ENCODE measurements around the gene CAPRIN1.

CAPRIN1 gene

DNA sequence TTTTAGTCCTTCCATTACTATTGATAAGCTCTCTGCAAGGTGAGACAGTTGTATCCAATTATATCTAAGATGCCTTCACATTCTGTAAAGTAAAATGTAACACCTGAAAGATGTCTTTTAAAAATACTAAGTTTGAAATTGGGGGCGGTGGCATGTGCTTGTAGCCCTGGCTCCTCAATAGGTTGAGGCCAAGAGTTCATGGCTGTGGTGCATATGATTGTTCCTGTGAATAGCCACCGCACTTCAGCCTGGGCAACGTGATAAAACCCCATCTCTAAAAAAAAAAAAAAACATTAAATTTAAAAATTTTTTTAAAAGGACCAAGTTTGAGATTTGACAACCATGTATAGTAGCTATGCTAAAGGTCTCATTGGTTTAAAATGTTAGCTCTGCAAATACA, 20.5 kb downstream of the CAPRIN1 start:
- no peak for TF ChIP-seq EZH2phosphoT487 (IDR thresholded peaks at IDR 0.05; ENCODE audit: low read depth)
- TF ChIP-seq, protein P1, sequence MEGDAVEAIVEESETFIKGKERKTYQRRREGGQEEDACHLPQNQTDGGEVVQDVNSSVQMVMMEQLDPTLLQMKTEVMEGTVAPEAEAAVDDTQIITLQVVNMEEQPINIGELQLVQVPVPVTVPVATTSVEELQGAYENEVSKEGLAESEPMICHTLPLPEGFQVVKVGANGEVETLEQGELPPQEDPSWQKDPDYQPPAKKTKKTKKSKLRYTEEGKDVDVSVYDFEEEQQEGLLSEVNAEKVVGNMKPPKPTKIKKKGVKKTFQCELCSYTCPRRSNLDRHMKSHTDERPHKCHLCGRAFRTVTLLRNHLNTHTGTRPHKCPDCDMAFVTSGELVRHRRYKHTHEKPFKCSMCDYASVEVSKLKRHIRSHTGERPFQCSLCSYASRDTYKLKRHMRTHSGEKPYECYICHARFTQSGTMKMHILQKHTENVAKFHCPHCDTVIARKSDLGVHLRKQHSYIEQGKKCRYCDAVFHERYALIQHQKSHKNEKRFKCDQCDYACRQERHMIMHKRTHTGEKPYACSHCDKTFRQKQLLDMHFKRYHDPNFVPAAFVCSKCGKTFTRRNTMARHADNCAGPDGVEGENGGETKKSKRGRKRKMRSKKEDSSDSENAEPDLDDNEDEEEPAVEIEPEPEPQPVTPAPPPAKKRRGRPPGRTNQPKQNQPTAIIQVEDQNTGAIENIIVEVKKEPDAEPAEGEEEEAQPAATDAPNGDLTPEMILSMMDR (IDR thresholded peaks at IDR 0.05; ENCODE audit: low read depth, low read length) = no peak
- no peak overlapping the region for H3K4me2 ChIP-seq (ENCODE audit: low read length)
- no peak overlapping the region for H3K27ac ChIP-seq (ENCODE audit: low read length)
- H3K27me3 ChIP-seq (ENCODE audit: low read depth, low read length) = no peaks in the 10 kb centered on the region
- peaks cover 62% of the 10 kb centered on the region for H4K20me1 ChIP-seq (ENCODE audit: insufficient read depth, low read length)
- no peaks in the 10 kb centered on the region for H3K9me3 ChIP-seq (ENCODE audit: insufficient read depth, low read length)
- H3K4me1 ChIP-seq (ENCODE audit: low read length) = peaks cover 16% of the 10 kb centered on the region
- no peak overlapping the region for H2AFZ ChIP-seq (ENCODE audit: low read depth, low read length)
- H3K36me3 ChIP-seq (replicated peaks; ENCODE audit: low read depth, low read length) = peaks cover 44% of the 10 kb centered on the region
- H3K79me2 ChIP-seq (ENCODE audit: low read length) = peaks cover 99% of the 10 kb centered on the region
- H3K4me3 ChIP-seq (ENCODE audit: low read length) = no peak overlapping the region
- no peak overlapping the region for H3K9ac ChIP-seq (ENCODE audit: low read length)

DNA sequence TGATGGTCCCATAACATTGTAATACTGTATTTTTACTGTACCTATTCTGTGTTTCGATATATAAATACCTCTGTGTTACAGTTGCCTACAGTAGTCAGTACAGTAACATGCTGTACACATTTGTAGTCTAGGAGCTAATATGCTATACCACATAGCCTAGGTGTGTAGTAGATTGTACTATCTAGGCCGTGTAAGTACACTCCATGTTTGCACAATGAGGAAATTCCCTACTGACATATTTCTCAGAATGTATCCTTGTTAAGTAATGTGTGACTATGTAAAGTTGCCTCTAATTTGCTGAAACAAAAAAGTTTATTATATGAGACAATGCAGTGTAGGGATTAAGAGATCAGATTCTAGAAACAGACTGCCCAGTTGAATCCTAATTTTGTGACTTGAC, 21.3 kb downstream of the CAPRIN1 start:
- no peak overlapping the region for H3K9ac ChIP-seq (ENCODE audit: low read length)
- H3K9me3 ChIP-seq (ENCODE audit: insufficient read depth, low read length) = no peaks in the 10 kb centered on the region
- TF ChIP-seq EZH2phosphoT487 (IDR thresholded peaks at IDR 0.05; ENCODE audit: low read depth) = no peak
- TF ChIP-seq, protein P1 (IDR thresholded peaks at IDR 0.05; ENCODE audit: low read depth, low read length) = no peak
- no peak overlapping the region for H3K27ac ChIP-seq (ENCODE audit: low read length)
- H3K4me2 ChIP-seq (ENCODE audit: low read length) = no peak overlapping the region
- peaks cover 55% of the 10 kb centered on the region for H4K20me1 ChIP-seq (ENCODE audit: insufficient read depth, low read length)
- no peak overlapping the region for H3K4me3 ChIP-seq (ENCODE audit: low read length)
- peaks cover 52% of the 10 kb centered on the region for H3K36me3 ChIP-seq (replicated peaks; ENCODE audit: low read depth, low read length)
- H3K4me1 ChIP-seq (ENCODE audit: low read length) = peaks cover 8% of the 10 kb centered on the region
- H3K27me3 ChIP-seq (ENCODE audit: low read depth, low read length) = no peaks in the 10 kb centered on the region
- H2AFZ ChIP-seq (ENCODE audit: low read depth, low read length) = no peak overlapping the region
- H3K79me2 ChIP-seq (ENCODE audit: low read length) = peaks cover 98% of the 10 kb centered on the region

DNA sequence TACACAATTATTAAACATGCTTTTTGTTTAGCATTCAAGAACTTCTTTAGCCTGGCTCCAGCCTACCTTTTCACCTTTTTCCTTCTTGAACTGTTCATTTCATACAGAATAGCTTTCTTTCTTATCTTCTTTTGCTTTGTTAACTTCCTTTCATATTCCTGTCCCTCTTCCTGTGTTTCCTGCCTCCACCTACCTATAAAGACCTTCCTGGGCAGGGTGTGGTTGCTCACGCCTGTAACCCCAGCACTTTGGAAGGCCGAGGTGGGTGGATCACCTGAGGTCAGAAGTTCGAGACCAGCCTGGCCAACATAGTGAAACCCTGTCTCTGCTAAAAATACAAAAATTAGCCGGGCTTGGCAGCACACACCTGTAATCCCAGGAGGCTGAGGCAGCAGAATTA, 22.9 kb downstream of the CAPRIN1 start:
- no peak overlapping the region for H3K27ac ChIP-seq (ENCODE audit: low read length)
- peaks cover 49% of the 10 kb centered on the region for H4K20me1 ChIP-seq (ENCODE audit: insufficient read depth, low read length)
- no peak overlapping the region for H3K4me2 ChIP-seq (ENCODE audit: low read length)
- H3K27me3 ChIP-seq (ENCODE audit: low read depth, low read length) = no peaks in the 10 kb centered on the region
- peaks cover 98% of the 10 kb centered on the region for H3K79me2 ChIP-seq (ENCODE audit: low read length)
- H3K4me3 ChIP-seq (ENCODE audit: low read length) = no peak overlapping the region
- no peaks in the 10 kb centered on the region for H3K9me3 ChIP-seq (ENCODE audit: insufficient read depth, low read length)
- no peak overlapping the region for H2AFZ ChIP-seq (ENCODE audit: low read depth, low read length)
- no peaks in the 10 kb centered on the region for H3K4me1 ChIP-seq (ENCODE audit: low read length)
- TF ChIP-seq, protein P1 (IDR thresholded peaks at IDR 0.05; ENCODE audit: low read depth, low read length) = no peak
- TF ChIP-seq EZH2phosphoT487 (IDR thresholded peaks at IDR 0.05; ENCODE audit: low read depth) = no peak
- H3K9ac ChIP-seq (ENCODE audit: low read length) = no peak overlapping the region
- peaks cover 67% of the 10 kb centered on the region for H3K36me3 ChIP-seq (replicated peaks; ENCODE audit: low read depth, low read length)

DNA sequence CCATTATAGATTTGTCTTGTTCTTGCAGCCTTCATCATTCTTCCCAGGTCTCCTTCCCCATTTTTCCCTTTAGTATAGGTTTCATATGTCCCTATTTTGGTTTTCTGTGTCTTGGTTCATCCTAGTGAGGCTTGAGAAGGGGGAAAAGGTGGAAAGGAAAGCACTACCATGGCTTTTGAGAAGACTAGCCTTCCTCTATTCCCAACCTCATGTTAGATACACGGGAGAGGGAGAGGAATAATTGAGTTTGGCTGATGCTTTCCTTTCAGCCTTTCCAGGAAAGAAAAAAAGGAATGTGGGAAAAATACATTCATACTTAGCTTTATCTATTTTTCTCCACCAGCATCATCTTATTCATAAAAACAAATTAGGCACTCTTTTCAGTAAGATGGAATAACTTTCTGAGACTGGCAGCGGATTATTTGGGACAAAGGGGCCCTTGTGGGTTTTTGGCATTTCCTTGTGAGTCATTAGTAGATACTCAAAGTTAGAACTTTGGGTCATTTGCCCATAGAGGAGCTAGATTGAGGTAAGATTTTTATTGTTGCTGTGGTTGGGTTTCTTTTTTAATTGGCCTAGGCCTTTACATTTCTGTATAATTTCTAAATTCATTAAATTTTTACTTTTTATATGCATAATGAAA, 23.8 kb downstream of the CAPRIN1 start:
- H3K27ac ChIP-seq (ENCODE audit: low read length) = no peak overlapping the region
- no peak overlapping the region for H3K4me2 ChIP-seq (ENCODE audit: low read length)
- H3K9ac ChIP-seq (ENCODE audit: low read length) = no peak overlapping the region
- H2AFZ ChIP-seq (ENCODE audit: low read depth, low read length) = no peak overlapping the region
- peaks cover 94% of the 10 kb centered on the region for H3K79me2 ChIP-seq (ENCODE audit: low read length)
- peaks cover 71% of the 10 kb centered on the region for H3K36me3 ChIP-seq (replicated peaks; ENCODE audit: low read depth, low read length)
- H3K9me3 ChIP-seq (ENCODE audit: insufficient read depth, low read length) = no peaks in the 10 kb centered on the region
- no peaks in the 10 kb centered on the region for H3K4me1 ChIP-seq (ENCODE audit: low read length)
- peaks cover 40% of the 10 kb centered on the region for H4K20me1 ChIP-seq (ENCODE audit: insufficient read depth, low read length)
- no peak overlapping the region for H3K4me3 ChIP-seq (ENCODE audit: low read length)
- no peaks in the 10 kb centered on the region for H3K27me3 ChIP-seq (ENCODE audit: low read depth, low read length)
- no peak for TF ChIP-seq EZH2phosphoT487 (IDR thresholded peaks at IDR 0.05; ENCODE audit: low read depth)
- TF ChIP-seq, protein P1 (IDR thresholded peaks at IDR 0.05; ENCODE audit: low read depth, low read length) = no peak

All from OCI-LY3 (cell line).